ENCODE measurements around the gene CYB5D1. TPM values are rescaled to one million over a fixed set of nuclear protein-coding genes. Genes with fewer than 3 reads are reported as not detected.

The CYB5D1 gene
- polyA plus RNA-seq, 1 experiment, result 8.1 TPM

DNA sequence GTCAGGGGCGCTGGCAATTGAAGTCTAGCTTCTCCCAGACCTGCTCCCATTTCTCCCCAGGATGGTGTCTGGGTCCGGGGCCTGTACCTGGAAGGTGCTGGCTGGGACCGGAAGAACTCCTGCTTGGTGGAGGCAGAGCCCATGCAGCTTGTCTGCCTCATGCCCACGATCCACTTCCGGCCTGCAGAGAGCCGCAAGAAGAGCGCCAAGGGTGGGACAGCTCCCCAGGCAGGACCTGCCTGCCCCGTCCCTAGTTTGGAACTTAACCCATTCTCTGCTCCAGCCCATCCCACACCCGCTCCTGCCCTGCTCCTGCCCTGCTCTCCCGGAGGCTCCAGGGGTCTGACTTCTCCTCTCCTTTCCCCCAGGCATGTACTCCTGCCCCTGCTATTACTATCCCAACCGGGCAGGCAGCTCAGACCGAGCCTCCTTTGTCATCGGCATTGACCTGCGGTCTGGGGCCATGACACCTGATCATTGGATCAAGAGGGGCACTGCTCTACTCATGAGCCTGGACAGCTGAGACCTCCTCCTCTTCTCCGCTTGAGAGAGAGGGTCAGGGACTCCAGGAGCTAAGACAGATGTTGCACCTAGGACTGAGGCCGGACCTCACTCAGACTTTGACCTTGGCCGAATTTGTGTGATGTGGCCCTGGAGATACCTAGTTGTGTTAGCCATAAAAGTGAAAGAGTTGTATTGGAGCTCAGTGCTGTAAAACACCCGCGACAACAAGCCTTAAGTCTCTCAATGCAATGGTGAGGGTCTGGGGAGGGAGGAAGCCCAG is 24.6 kb upstream of the CYB5D1 start:
- no peaks in the 10 kb centered on the region; the same call in 1 of the 2 replicates for H3K9me3 ChIP-seq (ENCODE audit: control insufficient read depth, insufficient read depth, low read length)
- ChIA-PET POLR2A (interaction anchor here (0.5 to 1.7 kb wide), 6 partner anchors 17 to 134 kb away, joined by 3 to 6 read pairs (median 3); partner anchors contain the start of gene NAA38), CTCF (interaction anchor here (0.5 to 2.6 kb wide), 8 partner anchors 8 to 225 kb away, joined by 3 to 8 read pairs (median 4); partner anchors contain the start of gene NAA38)
- H3K4me3 ChIP-seq (ENCODE audit: low read depth, low read length), result peak overlapping the region; percentile 84
- TF ChIP-seq, protein P1, sequence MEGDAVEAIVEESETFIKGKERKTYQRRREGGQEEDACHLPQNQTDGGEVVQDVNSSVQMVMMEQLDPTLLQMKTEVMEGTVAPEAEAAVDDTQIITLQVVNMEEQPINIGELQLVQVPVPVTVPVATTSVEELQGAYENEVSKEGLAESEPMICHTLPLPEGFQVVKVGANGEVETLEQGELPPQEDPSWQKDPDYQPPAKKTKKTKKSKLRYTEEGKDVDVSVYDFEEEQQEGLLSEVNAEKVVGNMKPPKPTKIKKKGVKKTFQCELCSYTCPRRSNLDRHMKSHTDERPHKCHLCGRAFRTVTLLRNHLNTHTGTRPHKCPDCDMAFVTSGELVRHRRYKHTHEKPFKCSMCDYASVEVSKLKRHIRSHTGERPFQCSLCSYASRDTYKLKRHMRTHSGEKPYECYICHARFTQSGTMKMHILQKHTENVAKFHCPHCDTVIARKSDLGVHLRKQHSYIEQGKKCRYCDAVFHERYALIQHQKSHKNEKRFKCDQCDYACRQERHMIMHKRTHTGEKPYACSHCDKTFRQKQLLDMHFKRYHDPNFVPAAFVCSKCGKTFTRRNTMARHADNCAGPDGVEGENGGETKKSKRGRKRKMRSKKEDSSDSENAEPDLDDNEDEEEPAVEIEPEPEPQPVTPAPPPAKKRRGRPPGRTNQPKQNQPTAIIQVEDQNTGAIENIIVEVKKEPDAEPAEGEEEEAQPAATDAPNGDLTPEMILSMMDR (IDR thresholded peaks at IDR 0.05; ENCODE audit: low read depth, low read length), result no peak
- no peak for DNase-seq (ENCODE audit: low read depth, low spot score)
- peaks cover 14% of the 10 kb centered on the region for H3K27me3 ChIP-seq (ENCODE audit: control insufficient read depth, insufficient read depth, low read length)
- H3K27ac ChIP-seq (ENCODE audit: low read depth, low read length), result no peak overlapping the region

GRCh38 chr17:7833795-7834541 is 23.8 kb upstream of the CYB5D1 start, which contains the start of gene KDM6B:
Gene KDM6B, plus strand, starts transcription at chr17:7834217. Its CDS starts 11,338 bp downstream, at chr17:7845555.
- Histone ChIP-seq H3K27ac (ENCODE audit: low read depth, low read length) (peak within 1 kb of the TSS; percentile 89), H3K9me3 (ENCODE audit: control insufficient read depth, insufficient read depth, low read length) (no peaks in the 10 kb centered on the region; the same call in 1 of the 2 replicates), H3K4me3 (ENCODE audit: low read depth, low read length) (peak within 1 kb of the TSS; percentile 84), H3K27me3 (ENCODE audit: control insufficient read depth, insufficient read depth, low read length) (peaks cover 14% of the 10 kb centered on the region)
- peak; percentile 67 for DNase-seq (ENCODE audit: low read depth, low spot score)
- POLR2A ChIA-PET, result interaction anchor here (0.5 to 1.7 kb wide), 6 partner anchors 17 to 134 kb away, joined by 3 to 6 read pairs (median 3); partner anchors contain the start of gene NAA38
- TF ChIP-seq, protein P1 (IDR thresholded peaks at IDR 0.05; ENCODE audit: low read depth, low read length), result no peak
- CTCF ChIA-PET, result interaction anchor here (0.5 to 2.6 kb wide), 16 partner anchors 9 to 224 kb away, joined by 3 to 9 read pairs (median 4); partner anchors contain the start of gene NAA38

GRCh38 chr17:7834542-7834956 is 23.3 kb upstream of the CYB5D1 start:
- peaks cover 14% of the 10 kb centered on the region for H3K27me3 ChIP-seq (ENCODE audit: control insufficient read depth, insufficient read depth, low read length)
- POLR2A ChIA-PET, result interaction anchor here (4.3 kb wide), 1 partner anchor 23 kb away, joined by 21 read pairs; the partner anchor contains the start of genes CYB5D1 and NAA38
- H3K4me3 ChIP-seq (ENCODE audit: low read depth, low read length), result peak overlapping the region; percentile 84
- TF ChIP-seq, protein P1 (IDR thresholded peaks at IDR 0.05; ENCODE audit: low read depth, low read length), result no peak
- peak overlapping the region; percentile 31 for H3K27ac ChIP-seq (ENCODE audit: low read depth, low read length)
- no peak for DNase-seq (ENCODE audit: low read depth, low spot score)
- CTCF ChIA-PET, result interaction anchor here (0.6 to 2.6 kb wide), 12 partner anchors 9 to 284 kb away, joined by 3 to 9 read pairs (median 4); partner anchors contain the start of genes ALOXE3 and NAA38
- H3K9me3 ChIP-seq (ENCODE audit: control insufficient read depth, insufficient read depth, low read length), result no peaks in the 10 kb centered on the region; the same call in 1 of the 2 replicates

GRCh38 chr17:7834957-7835813 is 22.6 kb upstream of the CYB5D1 start:
- peak; percentile 97 for DNase-seq (ENCODE audit: low read depth, low spot score)
- ChIA-PET CTCF (interaction anchor here (0.5 to 2.6 kb wide), 15 partner anchors 8 to 284 kb away, joined by 3 to 9 read pairs (median 4); partner anchors contain the start of genes ALOXE3 and NAA38), POLR2A (interaction anchor here (0.8 to 4.3 kb wide), 3 partner anchors 10 to 24 kb away, joined by 3 to 21 read pairs (median 13); partner anchors contain the start of genes CYB5D1 and NAA38)
- peak overlapping the region; percentile 98 for H3K27ac ChIP-seq (ENCODE audit: low read depth, low read length)
- H3K4me3 ChIP-seq (ENCODE audit: low read depth, low read length), result peak overlapping the region; percentile 84
- TF ChIP-seq, protein P1 (IDR thresholded peaks at IDR 0.05; ENCODE audit: low read depth, low read length), result peak; percentile 82
- no peaks in the 10 kb centered on the region; the same call in 1 of the 2 replicates for H3K9me3 ChIP-seq (ENCODE audit: control insufficient read depth, insufficient read depth, low read length)
- H3K27me3 ChIP-seq (ENCODE audit: control insufficient read depth, insufficient read depth, low read length), result peaks cover 12% of the 10 kb centered on the region

Data from AG04450 (cell line).